HCT116 (cell line): ENCODE data around the gene KMT2E. TPM values are rescaled to one million over a fixed set of nuclear protein-coding genes. Genes with fewer than 3 reads are reported as not detected.

Experiments
- ATAC-seq: fragments of 200-7000 bp; cut with Tn5 transposase; 2 replicates; pipeline ENCODE4 v1.9.1; 2020; ENCODE audit warnings: mild to moderate bottlenecking, moderate library complexity
- BruUV-seq: library from RNA; stranded (reverse); fragments of 400-500 nt; replicated peaks from 2 replicates; lab custom pipeline; 2021; lab: Mats Ljungman, UMichigan
- CTCF ChIA-PET: fragments of 300-600 bp; sonication (Branson Sonifier 250); formaldehyde crosslinking; loops from one replicate; lab custom pipeline; 2021; ENCODE audit warnings: antibody characterized with exemption; lab: Charles Lee
- POLR2A ChIA-PET: fragments of 300-600, 350-600 bp; sonication (Branson Sonifier 250); formaldehyde crosslinking; loops from one replicate; lab custom pipeline; 2021; ENCODE audit warnings: antibody characterized with exemption; lab: Charles Lee
- RAD21 ChIA-PET, 2 experiments: fragments of 300-600 bp; sonication (Branson Sonifier 250); formaldehyde crosslinking; loops; one replicate each; lab custom pipeline; 2023; ENCODE audit warnings: low total read pairs in 2 of 2; ENCODE audit not compliant: uncharacterized antibody in 2 of 2, unreplicated experiment in 2 of 2, low non-redundant PET in 1 of 2; lab: Charles Lee
- DNase-seq: peaks from one replicate; pipeline ENCODE4 v3.0.0-alpha.2; 2010; ENCODE audit warnings: low read depth, low spot score
- H2AFZ ChIP-seq: fragments of 200-600 bp; shearing (Covaris generic), sonication (generic); 2 replicates; pipeline ENCODE4 v1.6.1; 2017; ENCODE audit warnings: low read depth, mixed run types, mixed read lengths, antibody characterized with exemption, low read length; ENCODE audit not compliant: poor library complexity, severe bottlenecking
- H3K27ac ChIP-seq: 2 replicates; pipeline ENCODE4 v1.5.1; 2012; ENCODE audit warnings: low read depth, low read length
- H3K27me3 ChIP-seq: fragments of 200-600 bp; sonication (generic); 2 replicates; pipeline ENCODE4 v1.6.1; 2016; ENCODE audit warnings: mixed run types, low read length, mixed read lengths; ENCODE audit not compliant: insufficient read depth
- H3K36me3 ChIP-seq, 2 experiments: fragments of 200-500 bp in 1 of 2; fragments of 200-600 bp in 1 of 2; sonication (Bioruptor generic) in 1 of 2; sonication (generic) in 1 of 2; 2 replicates each; pipeline versions ENCODE4 v1.5.1 to v1.6.1; 2014 to 2016; ENCODE audit warnings: low read length in 2 of 2, inconsistent platforms in 1 of 2, mixed read lengths in 1 of 2, mixed run types in 1 of 2; ENCODE audit not compliant: insufficient read depth in 2 of 2, control insufficient read depth in 1 of 2
- H3K4me1 ChIP-seq, 2 experiments: fragments of 200-600 bp in 1 of 2; sonication (generic) in 1 of 2; 2 replicates each; pipeline versions ENCODE4 v1.5.1 to v1.6.1; 2012 to 2017; ENCODE audit warnings: low read length in 2 of 2, inconsistent platforms in 1 of 2, mild to moderate bottlenecking in 1 of 2, mixed read lengths in 1 of 2, mixed run types in 1 of 2, moderate library complexity in 1 of 2; ENCODE audit not compliant: insufficient read depth in 2 of 2, control insufficient read depth in 1 of 2
- H3K4me2 ChIP-seq: fragments of 200-600 bp; sonication (generic); 2 replicates; pipeline ENCODE4 v1.6.1; 2017; ENCODE audit warnings: mixed run types, low read length, mixed read lengths
- H3K4me3 ChIP-seq, 2 experiments: fragments of 200-600 bp in 1 of 2; sonication (generic) in 1 of 2; replicated peaks in 1 of 2; 2 replicates each; pipeline ENCODE4 v1.5.1; 2011 to 2016; ENCODE audit warnings: low read length in 2 of 2, control low read depth in 1 of 2, low read depth in 1 of 2, mild to moderate bottlenecking in 1 of 2, mixed read lengths in 1 of 2, mixed run types in 1 of 2
- H3K79me2 ChIP-seq: fragments of 200-600 bp; sonication (generic); 2 replicates; pipeline ENCODE4 v1.6.1; 2017; ENCODE audit warnings: mild to moderate bottlenecking, mixed run types, low read length, moderate library complexity, mixed read lengths; ENCODE audit not compliant: insufficient read depth
- H3K9ac ChIP-seq: fragments of 200-600 bp; sonication (generic); 2 replicates; pipeline ENCODE4 v1.6.1; 2016; ENCODE audit warnings: low read length, mixed read lengths
- H3K9me2 ChIP-seq: fragments of 200-600 bp; sonication (generic), shearing (Covaris generic); 2 replicates; pipeline ENCODE4 v1.6.1; 2017; ENCODE audit warnings: mixed run types, mild to moderate bottlenecking, moderate library complexity; ENCODE audit not compliant: insufficient read depth
- H3K9me3 ChIP-seq, 2 experiments: fragments of 200-500 bp in 1 of 2; fragments of 200-600 bp in 1 of 2; sonication (Bioruptor generic) in 1 of 2; sonication (generic) in 1 of 2; 2 replicates each; pipeline ENCODE4 v1.6.1; 2014 to 2017; ENCODE audit warnings: low read length in 2 of 2, mixed read lengths in 2 of 2, inconsistent platforms in 1 of 2, low read depth in 1 of 2, mild to moderate bottlenecking in 1 of 2, mixed run types in 1 of 2, moderate library complexity in 1 of 2; ENCODE audit not compliant: control insufficient read depth in 1 of 2, insufficient read depth in 1 of 2
- H4K20me1 ChIP-seq: fragments of 200-600 bp; sonication (generic), shearing (Covaris generic); 2 replicates; pipeline ENCODE4 v1.6.1; 2017; ENCODE audit warnings: mixed run types, mild to moderate bottlenecking, moderate library complexity; ENCODE audit not compliant: insufficient read depth
- ATF3 ChIP-seq: IDR thresholded peaks from 2 replicates; pipeline ENCODE4 v1.6.1; 2012
- CBX3 ChIP-seq: IDR thresholded peaks from 2 replicates; pipeline ENCODE4 v1.6.1; 2012; ENCODE audit warnings: low read depth
- CTCF ChIP-seq, 3 experiments: fragments of 200-600 bp in 1 of 3; sonication (generic) in 1 of 3; IDR thresholded peaks in 2 of 3; conservative IDR thresholded peaks in 1 of 3; 2 replicates each; pipeline ENCODE4 v1.5.1; 2012 to 2017; ENCODE audit warnings: low read depth in 2 of 3, low read length in 2 of 3, antibody characterized with exemption in 1 of 3, borderline replicate concordance in 1 of 3, control low read depth in 1 of 3, mild to moderate bottlenecking in 1 of 3, mixed read lengths in 1 of 3, mixed run types in 1 of 3, moderate library complexity in 1 of 3; ENCODE audit not compliant: insufficient read depth in 1 of 3
- ELF1 ChIP-seq: IDR thresholded peaks from 2 replicates; pipeline ENCODE4 v1.6.1; 2012; ENCODE audit warnings: low read depth, borderline replicate concordance
- EZH2phosphoT487 ChIP-seq: fragments of 200-600 bp; IDR thresholded peaks from 2 replicates; pipeline ENCODE4 v1.6.1; 2018; ENCODE audit warnings: antibody characterized with exemption, borderline replicate concordance
- FOSL1 ChIP-seq: IDR thresholded peaks from 2 replicates; pipeline ENCODE4 v1.6.1; 2012; ENCODE audit warnings: low read depth
- JUND ChIP-seq: IDR thresholded peaks from 2 replicates; pipeline ENCODE4 v1.6.1; 2012
- MAX ChIP-seq: IDR thresholded peaks from 2 replicates; pipeline ENCODE4 v1.6.1; 2012
- POLR2A ChIP-seq: IDR thresholded peaks from 2 replicates; pipeline ENCODE4 v1.7.0; 2011; ENCODE audit warnings: borderline replicate concordance; ENCODE audit not compliant: insufficient read depth, insufficient read length; ENCODE audit errors: extremely low read depth
- REST ChIP-seq: IDR thresholded peaks from 2 replicates; pipeline ENCODE4 v1.6.1; 2012; ENCODE audit warnings: low read depth
- SIN3A ChIP-seq: IDR thresholded peaks from 2 replicates; pipeline ENCODE4 v1.6.1; 2012; ENCODE audit warnings: low read depth
- SP1 ChIP-seq: IDR thresholded peaks from 2 replicates; pipeline ENCODE4 v1.6.1; 2012; ENCODE audit warnings: low read depth
- YY1 ChIP-seq: IDR thresholded peaks from 2 replicates; pipeline ENCODE4 v1.6.1; 2011; ENCODE audit warnings: low read length, low read depth, moderate library complexity, mild to moderate bottlenecking; ENCODE audit not compliant: insufficient replicate concordance; ENCODE audit errors: extremely low read depth
- ZNF274 ChIP-seq: fragments of 200-500 bp; sonication (Bioruptor generic); IDR thresholded peaks from 2 replicates; pipeline ENCODE4 v1.6.1; 2014; ENCODE audit warnings: mild to moderate bottlenecking, low read depth, low read length, inconsistent platforms
- intact Hi-C: fragments of 100-400 bp; cut with micrococcal nuclease; formaldehyde crosslinking; loops from 2 replicates; pipeline ENCODE4 v1.10.0; 2022
- total RNA-seq: library from RNA; stranded (reverse); gene quantifications from one replicate; pipeline ENCODE4 v1.2.1, GENCODE V29; 2021; ENCODE audit not compliant: unreplicated experiment

The KMT2E gene
- total RNA-seq, 1 experiment from 2014 or later = 39.8 TPM

- Histone ChIP-seq H3K27me3 (no peaks in the 10 kb centered on the region), H2AFZ (no peak overlapping the region), H3K9me3 (no peaks in the 10 kb centered on the region), H3K79me2 (peaks cover 85% of the 10 kb centered on the region), H4K20me1 (peaks cover 13% of the 10 kb centered on the region; the same call in 1 of the 2 replicates), H3K4me3 (no peak overlapping the region), H3K9ac (no peak overlapping the region), H3K4me2 (no peak overlapping the region), H3K36me3 (peaks cover 0 to 8% of the 10 kb centered on the region in 2 experiments; a peak in 2 of 4 replicates), H3K9me2 (no peaks in the 10 kb centered on the region), H3K4me1 (no peaks in the 10 kb centered on the region), H3K27ac (no peak overlapping the region)
- CTCF ChIA-PET = interaction anchor here (0.5 kb wide), 1 partner anchor 71 kb away, joined by 3 read pairs; no protein-coding TSS in a partner anchor
- intact Hi-C loops = no loop called here
- RAD21 ChIA-PET = no interaction called here
- DNase-seq (no peak), ATAC-seq (no peak)
- BruUV-seq = no TSS peak
- TF ChIP-seq YY1 (no peak), ATF3 (no peak), JUND (no peak), MAX (no peak), ELF1 (no peak), ZNF274 (no peak), REST (no peak), POLR2A (no peak), CBX3 (no peak), SIN3A (no peak), CTCF (IDR thresholded peaks at IDR 0.05 in 2 of 3, conservative IDR thresholded peaks at IDR 0.05 in 1 of 3; ENCODE audit: borderline replicate concordance in 1 of 3, insufficient read depth in 1 of 3, low read depth in 2 of 3, low read length in 2 of 3) (no peak), EZH2phosphoT487 (no peak), FOSL1 (no peak), SP1 (no peak)
- POLR2A ChIA-PET = interaction anchor here (1.3 kb wide), 1 partner anchor 42 kb away, joined by 3 read pairs; no protein-coding TSS in a partner anchor
Measured at GRCh38 chr7:105055084-105055483, 41.1 kb downstream of the KMT2E start.
